ENCODE results near the gene ZNF100. TPM values are rescaled to one million over a fixed set of nuclear protein-coding genes. Genes with fewer than 3 reads are reported as not detected.

Gene ZNF100
- total RNA-seq, 1 experiment from 2014 or later: 12.1 TPM

DNA sequence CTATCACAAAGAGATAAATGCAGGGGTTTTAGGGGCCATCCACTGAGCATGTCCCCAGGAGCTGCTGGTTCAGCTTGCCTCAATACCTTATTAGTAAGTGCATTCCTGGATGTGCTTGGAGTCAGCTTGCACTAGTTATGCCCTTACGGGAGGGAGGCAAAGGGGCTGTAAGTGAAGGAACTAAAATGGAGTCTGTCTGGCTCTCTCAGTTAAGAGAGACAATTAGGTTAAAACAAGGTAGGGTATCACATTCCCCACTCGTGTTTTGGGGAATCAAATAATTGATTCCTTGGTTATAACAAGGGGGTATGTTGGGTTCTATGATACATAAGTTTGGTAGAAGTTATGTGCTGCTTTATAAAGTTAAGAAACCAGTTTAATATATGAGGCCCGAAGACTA lies 78.9 kb downstream of the ZNF100 start:
- CTCF ChIA-PET: no interaction called here
- in situ Hi-C loops (cut with HindIII; ENCODE audit: low pct_unique_long_range_greater_than_20kb, low sequenced_read_pairs): no loop called here
- no TSS peak for BruUV-seq (replicated peaks)

DNA sequence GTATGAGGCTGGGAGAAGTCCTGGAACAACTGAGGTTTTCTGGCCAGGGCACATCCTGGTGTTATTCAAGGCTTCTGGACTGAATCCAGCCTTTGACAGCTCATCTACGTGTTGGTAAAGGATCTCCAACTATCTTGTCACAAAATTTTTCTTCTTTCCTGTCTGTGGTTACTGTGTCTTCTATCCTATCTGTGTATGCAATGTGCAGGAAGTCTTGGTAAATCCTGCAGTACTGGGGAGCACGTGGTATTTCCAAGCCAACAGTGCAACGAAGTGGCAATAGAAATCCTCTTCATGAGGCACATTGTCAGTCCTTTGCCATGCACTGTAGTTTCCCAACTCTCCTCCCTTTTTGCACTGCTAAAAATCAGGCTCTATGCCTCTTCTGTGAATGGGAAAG lies 86.7 kb downstream of the ZNF100 start:
- in situ Hi-C loops (cut with HindIII; ENCODE audit: low pct_unique_long_range_greater_than_20kb, low sequenced_read_pairs): no loop called here
- ATAC-seq (no peak), DNase-seq (ENCODE audit: low read depth, low spot score) (no peak)
- Histone ChIP-seq H3K27ac (ENCODE audit: low read length) (no peak overlapping the region), H3K4me1 (ENCODE audit: control insufficient read depth, insufficient read depth, low read length) (no peaks in the 10 kb centered on the region), H3K36me3 (ENCODE audit: control insufficient read depth, insufficient read depth, low read length) (no peaks in the 10 kb centered on the region), H3K4me3 (ENCODE audit: low read depth in 2 of 2, low read length in 2 of 2) (no peak overlapping the region), H3K9me3 (ENCODE audit: control insufficient read depth, insufficient read depth, low read depth, low read length) (no peaks in the 10 kb centered on the region), H3K27me3 (ENCODE audit: control insufficient read depth, insufficient read depth, low read length) (no peaks in the 10 kb centered on the region)
- intact Hi-C loops (cut with micrococcal nuclease; ENCODE audit: unreplicated experiment): no loop called here
- ChIA-PET POLR2A (no interaction called here), CTCF (no interaction called here)
- no TSS peak for BruUV-seq (replicated peaks)
- TF ChIP-seq SIN3A (IDR thresholded peaks at IDR 0.05; ENCODE audit: borderline replicate concordance, insufficient read depth, low read depth, low read length) (no peak), TCF7L2 (IDR thresholded peaks at IDR 0.05; ENCODE audit: low read depth, low read length) (no peak), REST (IDR thresholded peaks at IDR 0.05; ENCODE audit: insufficient read depth in 1 of 2, low read depth in 2 of 2, low read length in 1 of 2) (no peak), POLR2AphosphoS5 (IDR thresholded peaks at IDR 0.05; ENCODE audit: low read depth, low read length) (no peak)
- TF ChIP-seq, protein P1, sequence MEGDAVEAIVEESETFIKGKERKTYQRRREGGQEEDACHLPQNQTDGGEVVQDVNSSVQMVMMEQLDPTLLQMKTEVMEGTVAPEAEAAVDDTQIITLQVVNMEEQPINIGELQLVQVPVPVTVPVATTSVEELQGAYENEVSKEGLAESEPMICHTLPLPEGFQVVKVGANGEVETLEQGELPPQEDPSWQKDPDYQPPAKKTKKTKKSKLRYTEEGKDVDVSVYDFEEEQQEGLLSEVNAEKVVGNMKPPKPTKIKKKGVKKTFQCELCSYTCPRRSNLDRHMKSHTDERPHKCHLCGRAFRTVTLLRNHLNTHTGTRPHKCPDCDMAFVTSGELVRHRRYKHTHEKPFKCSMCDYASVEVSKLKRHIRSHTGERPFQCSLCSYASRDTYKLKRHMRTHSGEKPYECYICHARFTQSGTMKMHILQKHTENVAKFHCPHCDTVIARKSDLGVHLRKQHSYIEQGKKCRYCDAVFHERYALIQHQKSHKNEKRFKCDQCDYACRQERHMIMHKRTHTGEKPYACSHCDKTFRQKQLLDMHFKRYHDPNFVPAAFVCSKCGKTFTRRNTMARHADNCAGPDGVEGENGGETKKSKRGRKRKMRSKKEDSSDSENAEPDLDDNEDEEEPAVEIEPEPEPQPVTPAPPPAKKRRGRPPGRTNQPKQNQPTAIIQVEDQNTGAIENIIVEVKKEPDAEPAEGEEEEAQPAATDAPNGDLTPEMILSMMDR (IDR thresholded peaks at IDR 0.05): no peak

More for the DNA sequence above, 78.9 kb downstream of the ZNF100 start:
- TF ChIP-seq POLR2AphosphoS5 (IDR thresholded peaks at IDR 0.05; ENCODE audit: low read depth, low read length) (no peak), TCF7L2 (IDR thresholded peaks at IDR 0.05; ENCODE audit: low read depth, low read length) (no peak), REST (IDR thresholded peaks at IDR 0.05; ENCODE audit: insufficient read depth in 1 of 2, low read depth in 2 of 2, low read length in 1 of 2) (no peak), SIN3A (IDR thresholded peaks at IDR 0.05; ENCODE audit: borderline replicate concordance, insufficient read depth, low read depth, low read length) (no peak)
- TF ChIP-seq, protein P1 (IDR thresholded peaks at IDR 0.05): no peak
- DNase-seq (ENCODE audit: low read depth, low spot score): no peak
- Histone ChIP-seq H3K36me3 (ENCODE audit: control insufficient read depth, insufficient read depth, low read length) (no peaks in the 10 kb centered on the region), H3K27ac (ENCODE audit: low read length) (no peak overlapping the region), H3K27me3 (ENCODE audit: control insufficient read depth, insufficient read depth, low read length) (no peaks in the 10 kb centered on the region), H3K4me1 (ENCODE audit: control insufficient read depth, insufficient read depth, low read length) (no peaks in the 10 kb centered on the region), H3K4me3 (ENCODE audit: low read depth in 2 of 2, low read length in 2 of 2) (no peak overlapping the region), H3K9me3 (ENCODE audit: control insufficient read depth, insufficient read depth, low read depth, low read length) (no peaks in the 10 kb centered on the region)
- intact Hi-C loops (cut with micrococcal nuclease; ENCODE audit: unreplicated experiment): no loop called here
- no peak for ATAC-seq
- POLR2A ChIA-PET: no interaction called here
